ENCODE data around the gene THAP4.
A peak's percentile ranks its signal among the peaks of the same experiment; 100 is the strongest.

Gene THAP4

DNA sequence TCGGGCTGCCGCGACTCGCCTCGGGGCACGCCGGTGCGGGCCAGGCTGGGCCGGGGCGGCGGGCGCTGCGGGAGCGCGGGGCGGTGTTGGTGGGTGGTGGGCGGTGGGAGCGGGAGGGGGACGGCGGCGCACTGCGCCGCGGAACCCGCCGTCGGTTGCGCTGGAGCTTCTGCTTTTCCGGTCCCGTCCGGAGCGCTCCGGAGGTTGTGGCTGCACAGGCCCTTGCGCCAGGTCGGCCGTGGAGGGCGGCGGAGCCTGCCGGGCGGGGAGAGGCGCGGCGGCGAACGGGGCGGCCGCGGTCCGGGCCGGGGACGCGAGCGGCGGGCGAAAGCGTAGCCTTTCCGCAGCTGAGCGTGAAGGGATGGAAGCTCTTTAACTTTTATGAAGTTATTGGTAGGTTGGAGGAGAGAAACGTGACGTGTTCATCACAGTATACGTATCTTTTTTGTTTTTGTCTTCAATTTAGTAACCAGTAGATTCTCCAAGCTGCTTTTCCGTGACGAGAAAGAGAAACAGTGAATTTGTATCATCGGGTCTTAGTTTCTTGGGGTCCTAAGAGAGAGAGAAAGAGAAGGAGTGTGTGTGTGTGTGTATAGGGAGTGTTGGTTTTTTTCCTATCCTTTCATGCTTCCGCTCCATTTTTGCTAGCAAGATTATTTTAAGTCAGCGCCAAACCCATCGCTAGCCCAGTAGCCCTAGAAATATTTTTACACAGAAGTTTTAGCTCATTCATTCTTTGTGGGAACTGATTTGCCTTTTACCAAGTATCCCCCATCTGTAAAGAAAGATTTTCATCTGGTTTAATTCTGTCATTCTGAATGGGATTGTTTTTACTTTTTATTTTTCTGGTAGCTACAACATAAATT is 1.1 kb upstream of the THAP4 start:
- DNase-seq: peak; percentile 41

GRCh38 chr2:241636182-241637017 is 558 bp downstream of the THAP4 start:
- peak; percentile 49 for DNase-seq

DNA sequence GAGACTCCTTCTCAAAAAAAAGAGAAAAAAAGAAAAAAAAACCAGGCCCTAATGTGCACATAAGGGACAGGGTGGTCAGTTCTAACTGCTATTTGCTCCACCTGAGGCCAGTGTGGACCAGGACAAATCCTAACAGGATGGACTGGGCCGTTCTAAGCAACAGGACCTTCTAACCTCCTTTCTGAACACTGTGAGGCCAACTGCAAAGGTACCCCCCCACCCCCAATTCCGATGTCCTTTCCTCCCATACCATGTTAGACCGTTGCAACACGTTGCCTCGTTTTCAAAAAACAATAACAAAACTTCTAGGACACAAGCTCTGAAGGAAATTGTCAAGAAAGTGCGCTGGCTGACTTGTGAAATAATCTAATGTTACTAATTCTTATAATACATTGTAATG is 1.2 kb downstream of the THAP4 start:
- DNase-seq: no peak

GRCh38 chr2:241633561-241633960 is 3.4 kb downstream of the THAP4 start:
- no peak for DNase-seq

DNA sequence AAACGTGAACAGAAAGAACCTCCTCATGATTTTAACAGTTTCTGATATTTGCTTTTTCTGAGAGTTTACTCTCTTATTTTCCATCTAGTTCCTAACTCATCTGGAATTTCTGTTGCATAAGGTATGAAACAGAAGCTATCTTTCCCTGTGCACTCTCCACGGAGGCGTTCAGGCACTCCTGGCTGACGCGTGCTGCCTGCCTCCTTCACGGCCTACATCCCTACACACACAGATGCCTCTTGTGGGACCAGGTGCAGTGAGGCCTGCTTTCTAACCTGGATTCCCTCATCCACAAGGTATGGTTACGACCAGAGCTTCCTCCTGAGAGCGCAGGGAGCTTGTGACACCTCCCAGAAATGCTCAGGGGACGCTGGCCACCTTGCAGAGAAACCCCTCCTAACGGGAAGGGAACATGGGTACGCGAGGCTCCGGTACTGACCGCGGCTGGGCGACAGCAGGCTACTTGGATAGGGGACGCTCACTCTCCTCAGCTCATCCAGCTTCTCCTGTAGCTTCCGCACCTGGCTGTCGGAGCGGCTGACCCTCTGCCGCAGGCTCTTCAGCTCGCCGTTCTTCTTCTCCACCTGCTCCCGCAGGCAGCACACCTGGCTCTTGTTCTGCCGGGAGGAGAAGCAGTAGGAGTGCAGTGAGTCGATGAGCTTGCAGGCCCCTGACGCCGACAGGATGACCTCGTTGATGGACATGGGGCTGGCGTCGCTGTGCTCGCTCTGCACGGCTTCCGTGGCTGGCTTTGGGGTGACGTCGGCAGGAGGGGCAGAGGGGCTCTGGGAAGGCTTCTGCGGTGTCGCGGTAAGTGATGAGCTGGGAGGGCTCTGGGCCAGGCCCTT is 4.3 kb downstream of the THAP4 start:
- DNase-seq: no peak

DNA sequence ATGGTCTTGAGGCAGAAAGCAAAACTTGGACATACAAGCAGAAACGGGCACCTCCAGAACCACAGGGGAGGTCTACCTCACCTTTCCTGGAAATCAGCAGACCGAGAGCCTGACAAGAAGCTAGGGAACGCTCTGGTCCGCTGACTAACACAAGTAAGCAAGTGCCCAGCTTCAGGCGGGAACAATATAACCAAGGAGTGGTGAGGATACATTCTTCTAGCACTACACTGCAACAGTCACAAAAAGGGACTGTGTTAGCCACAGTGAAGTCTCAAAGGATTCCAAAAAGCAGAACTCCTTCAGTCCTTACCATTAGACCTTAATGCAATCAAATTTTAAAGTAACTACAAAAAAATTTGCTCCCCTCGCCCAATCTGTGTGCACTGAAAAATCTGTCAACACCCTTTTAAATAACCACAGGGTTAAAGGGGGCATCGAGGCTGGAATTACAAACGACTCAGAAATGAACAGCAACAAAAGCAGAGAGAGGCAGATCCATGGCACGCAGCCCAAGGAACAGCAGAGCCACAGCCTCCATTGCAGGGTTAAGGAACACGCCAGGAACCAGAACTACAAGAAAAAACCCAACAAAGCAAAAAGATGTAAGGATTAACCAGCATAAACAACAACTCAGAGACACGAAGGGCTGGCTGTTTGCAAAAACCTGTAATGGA is 7.1 kb downstream of the THAP4 start:
- peak; percentile 33 for DNase-seq

DNA sequence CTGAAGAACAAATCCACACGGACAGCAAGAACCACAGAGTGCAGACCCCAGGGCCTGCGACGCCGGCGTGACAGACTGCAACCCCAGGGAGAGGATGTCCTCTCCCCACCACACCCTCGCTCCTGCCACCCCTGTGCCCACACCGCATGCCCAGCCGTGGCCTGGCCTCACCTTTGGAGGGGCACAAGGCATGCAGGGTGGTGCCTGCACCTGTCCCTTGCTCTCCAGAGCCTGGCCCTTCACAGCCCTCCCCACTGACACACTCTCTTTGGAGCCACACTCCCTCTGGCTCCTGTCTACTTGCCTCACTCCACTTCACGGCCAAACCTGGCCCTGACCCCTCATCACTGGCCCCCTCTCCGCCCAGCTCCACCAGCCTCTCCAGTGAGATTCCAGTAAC is 9.3 kb downstream of the THAP4 start:
- DNase-seq: no peak

DNA sequence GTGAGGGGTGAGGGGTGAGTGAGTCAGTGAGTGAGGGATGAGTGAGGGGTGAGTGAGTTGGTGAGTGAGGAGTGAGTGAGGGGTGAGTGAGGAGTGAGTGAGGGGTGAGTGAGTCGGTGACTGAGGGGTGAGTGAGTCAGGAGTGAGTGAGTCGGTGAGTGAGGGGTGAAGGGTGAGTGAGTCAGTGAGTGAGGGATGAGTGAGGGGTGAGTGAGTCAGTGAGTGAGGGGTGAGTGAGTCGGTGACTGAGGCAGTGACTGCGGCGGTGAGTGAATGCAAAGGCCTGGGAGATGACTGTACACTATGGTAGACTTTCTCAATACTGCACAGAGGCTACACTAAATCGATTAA is 16.6 kb downstream of the THAP4 start:
- DNase-seq: peak; percentile 17

DNA sequence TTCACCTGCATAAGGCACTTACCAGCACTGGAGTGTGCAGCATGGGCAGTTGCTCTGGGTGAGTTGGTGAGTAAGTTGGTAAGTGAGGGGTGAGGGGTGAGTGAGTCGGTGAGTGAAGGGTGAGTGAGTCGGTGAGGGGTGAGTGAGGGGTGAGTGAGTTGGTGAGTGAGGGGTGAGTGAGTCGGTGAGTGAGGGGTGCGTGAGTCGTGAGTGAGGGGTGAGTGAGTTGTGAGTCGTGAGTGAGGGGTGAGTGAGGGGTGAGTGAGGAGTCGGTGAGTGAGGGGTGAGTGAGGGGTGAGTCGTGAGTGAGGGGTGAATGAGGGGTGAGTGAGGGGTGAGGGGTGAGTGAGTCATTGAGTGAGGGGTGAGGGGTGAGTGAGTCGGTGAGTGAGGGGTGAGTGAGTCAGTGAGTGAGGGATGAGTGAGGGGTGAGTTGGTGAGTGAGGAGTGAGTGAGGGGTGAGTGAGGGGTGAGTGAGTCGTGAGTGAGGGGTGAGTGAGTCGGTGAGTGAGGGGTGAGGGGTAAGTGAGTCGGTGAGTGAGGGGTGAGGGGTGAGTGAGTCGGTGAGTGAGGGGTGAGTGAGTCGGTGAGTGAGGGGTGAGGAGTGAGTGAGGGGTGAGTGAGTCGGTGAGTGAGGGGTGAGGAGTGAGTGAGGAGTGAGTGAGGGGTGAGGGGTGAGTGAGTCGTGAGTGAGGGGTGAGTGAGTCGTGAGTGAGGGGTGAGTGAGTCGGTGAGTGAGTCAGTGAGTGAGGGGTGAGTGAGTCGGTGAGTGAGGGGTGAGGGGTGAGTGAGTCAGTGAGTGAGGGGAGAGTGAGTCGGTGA is 17.1 kb downstream of the THAP4 start:
- no peak for DNase-seq

DNA sequence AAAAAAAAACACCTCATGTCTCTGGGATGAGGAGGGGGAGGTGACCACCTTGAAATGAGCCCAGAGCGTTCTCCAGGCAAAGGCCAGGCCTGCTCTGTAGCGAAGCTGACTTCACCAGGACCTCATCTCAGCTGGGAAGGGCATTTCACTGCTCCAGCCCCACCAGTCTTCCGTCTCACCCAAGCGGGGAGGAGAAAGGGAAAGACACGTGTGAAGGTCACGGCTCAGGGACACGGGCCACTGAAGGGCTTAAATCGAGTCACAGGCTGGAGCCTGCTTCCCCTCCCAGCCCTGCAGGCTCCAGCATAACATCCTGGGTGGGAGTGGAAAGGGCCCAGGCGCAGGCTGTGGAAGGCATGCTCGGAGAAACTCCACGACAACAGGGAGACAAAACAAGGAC is 18.1 kb downstream of the THAP4 start:
- DNase-seq: no peak

GRCh38 chr2:241618296-241618805 is 18.6 kb downstream of the THAP4 start:
- DNase-seq: no peak

DNA sequence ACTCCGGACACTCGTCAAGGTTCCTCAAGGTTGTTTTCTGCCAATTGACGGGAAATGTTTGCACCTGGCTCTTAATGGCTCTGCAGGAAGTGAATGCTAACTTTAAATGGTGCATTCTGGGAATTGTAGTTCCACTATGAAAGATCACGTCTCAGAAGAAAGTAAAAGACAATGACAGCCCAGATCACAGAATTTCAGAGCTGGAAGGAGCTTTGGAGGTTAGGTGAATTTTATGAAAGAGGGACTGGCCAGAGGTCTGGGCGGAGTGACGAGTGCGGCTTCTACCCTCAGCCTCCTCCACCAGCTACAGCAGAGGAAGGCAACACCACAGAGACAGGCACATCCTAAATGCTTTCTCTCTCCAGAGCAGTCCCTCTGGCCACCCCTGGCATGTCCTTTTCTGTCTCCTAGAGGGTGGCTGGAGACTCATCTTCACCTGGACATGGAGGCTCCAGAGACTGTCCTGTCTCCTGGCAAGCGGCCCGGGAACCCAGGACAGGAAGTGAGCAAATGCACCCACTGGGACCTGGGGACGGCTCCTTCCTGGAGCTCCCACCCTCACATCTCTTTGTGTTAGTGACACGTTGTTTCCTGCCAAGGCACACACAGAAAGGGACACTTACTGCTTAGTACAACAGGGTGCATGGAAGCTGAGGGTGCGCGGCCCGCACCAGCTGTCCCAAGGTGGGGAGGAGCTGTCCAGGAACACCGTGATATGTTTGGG is 19.4 kb downstream of the THAP4 start:
- DNase-seq: no peak

GRCh38 chr2:241616168-241617125 is 20.5 kb downstream of the THAP4 start:
- DNase-seq: no peak

GRCh38 chr2:241615522-241616052 is 21.4 kb downstream of the THAP4 start:
- no peak for DNase-seq

DNA sequence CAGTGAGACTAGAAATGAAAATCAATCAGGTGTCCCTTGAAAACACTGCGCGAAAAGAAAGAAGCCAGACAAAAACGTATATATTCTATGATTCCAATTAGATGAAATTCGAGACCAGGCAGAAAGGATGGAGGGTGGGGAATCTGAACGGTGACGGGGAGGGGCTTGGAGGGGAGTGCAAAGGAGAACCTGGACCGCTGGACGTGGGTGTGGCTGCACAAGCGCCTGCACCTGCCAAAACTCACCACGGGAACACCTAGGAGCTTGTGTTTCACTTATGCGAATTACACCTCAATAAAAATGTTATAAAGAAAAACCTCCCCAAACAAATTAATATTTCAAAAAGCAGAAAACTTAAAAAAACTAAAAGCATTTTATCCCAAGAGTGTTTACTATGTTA is 21.9 kb downstream of the THAP4 start:
- no peak for DNase-seq

GRCh38 chr2:241613017-241613780 is 23.8 kb downstream of the THAP4 start:
- DNase-seq: no peak

DNA sequence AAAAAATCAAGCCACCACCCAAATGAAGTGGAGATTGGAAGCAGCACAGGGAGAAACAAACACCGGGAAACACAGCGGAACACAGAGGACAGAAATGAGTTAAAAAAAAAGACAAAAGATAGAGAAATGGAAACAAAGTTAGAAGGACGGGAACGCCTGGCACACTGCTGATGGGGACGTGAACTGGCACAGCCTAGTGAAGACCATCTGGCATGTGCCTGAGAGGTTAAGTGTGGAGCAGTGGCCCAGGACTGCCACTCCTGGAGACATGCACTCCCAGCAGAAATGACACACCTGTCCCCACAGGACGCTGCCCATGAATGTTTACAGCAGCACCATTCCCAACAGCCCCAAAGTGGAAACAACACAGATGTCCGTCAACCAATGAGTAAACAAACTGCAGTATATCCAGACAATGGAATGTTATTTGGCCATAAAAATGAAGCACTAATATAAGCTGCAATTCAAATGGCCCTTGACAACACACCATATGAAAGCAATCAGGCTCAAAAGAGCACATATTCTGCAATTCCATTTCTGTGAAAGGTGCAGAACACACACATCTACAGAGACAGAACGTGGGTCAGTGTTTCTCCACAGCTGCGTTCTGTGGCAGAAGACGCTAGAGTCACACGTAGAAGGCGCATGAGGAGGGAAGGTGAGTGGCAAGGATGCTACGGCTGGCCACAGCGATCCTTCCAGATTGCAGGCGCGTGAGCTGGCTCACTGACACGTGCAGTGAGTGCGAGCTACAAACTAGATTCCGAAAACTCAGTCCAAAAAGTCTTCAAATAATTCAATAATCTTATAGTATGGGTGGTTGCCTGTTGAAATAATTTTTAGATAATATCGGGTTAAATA is 24.6 kb downstream of the THAP4 start:
- no peak for DNase-seq
